Suprapubic skin (tissue), 4 donors: Measurements from ENCODE around the gene NAP1L5.

Experiments used
- CTCF ChIP-seq, 2 donors: fragments of 200-600 bp in 1 of 2; fragments of 450-650 bp in 1 of 2; sonication (generic) in 1 of 2; IDR thresholded peaks; one replicate each; pipeline ENCODE4 v1.5.1; 2016 to 2019; ENCODE audit warnings: antibody characterized with exemption in 2 of 2, mild to moderate bottlenecking in 1 of 2, moderate library complexity in 1 of 2
- EP300 ChIP-seq: sonication (generic); formaldehyde crosslinking; IDR thresholded peaks from one replicate; pipeline ENCODE4 v1.6.1; 2017; ENCODE audit warnings: antibody characterized with exemption
- POLR2AphosphoS5 ChIP-seq, 3 donors: sonication (generic); formaldehyde crosslinking; IDR thresholded peaks; one replicate each; pipeline ENCODE4 v1.6.1; 2017; ENCODE audit warnings: antibody characterized with exemption in 3 of 3

- TF ChIP-seq EP300 (no peak), POLR2AphosphoS5 (IDR thresholded peaks at IDR 0.05) (no peak), CTCF (IDR thresholded peaks at IDR 0.05) (no peak)
Observed at GRCh38 chr4:88690355-88690754, 7.3 kb downstream of the NAP1L5 start.
